ENCODE results near the gene SATB1.

The SATB1 gene

GRCh38 chr3:18300916-18301315, 124.2 kb downstream of the SATB1 start:
- no peak overlapping the region for H3K9ac ChIP-seq (ENCODE audit: low read depth, low read length, poor library complexity, severe bottlenecking)
- H3K9me3 ChIP-seq (ENCODE audit: insufficient read depth, low read depth, low read length) = peaks cover 24% of the 10 kb centered on the region; the same call in 1 of the 2 replicates
- TF ChIP-seq EZH2phosphoT487 (IDR thresholded peaks at IDR 0.05; ENCODE audit: borderline replicate concordance) (no peak), CTCF (conservative IDR thresholded peaks at IDR 0.05; ENCODE audit: low read length) (no peak)
- no peaks in the 10 kb centered on the region for H3K9me2 ChIP-seq (replicated peaks; ENCODE audit: low read depth, low read length)
- no peaks in the 10 kb centered on the region for H4K20me1 ChIP-seq (ENCODE audit: insufficient read depth, low read length, poor library complexity, severe bottlenecking)
- no peak overlapping the region for H2AFZ ChIP-seq (ENCODE audit: low read length)
- H3K36me3 ChIP-seq (ENCODE audit: insufficient read depth, low read length) = no peaks in the 10 kb centered on the region
- H3K4me3 ChIP-seq (ENCODE audit: low read length, poor library complexity, severe bottlenecking) = no peak overlapping the region
- no peaks in the 10 kb centered on the region for H3K27me3 ChIP-seq (ENCODE audit: insufficient read depth, low read length, poor library complexity, severe bottlenecking)
- H3K4me1 ChIP-seq (ENCODE audit: insufficient read depth, low read length, poor library complexity, severe bottlenecking) = no peaks in the 10 kb centered on the region
- no peaks in the 10 kb centered on the region for H3K79me2 ChIP-seq (ENCODE audit: insufficient read depth, low read length)
- H3F3A ChIP-seq (ENCODE audit: low read depth) = no peaks in the 10 kb centered on the region
- H3K4me2 ChIP-seq (ENCODE audit: low read depth, low read length, poor library complexity, severe bottlenecking) = no peak overlapping the region

- Histone ChIP-seq H3K79me2 (ENCODE audit: insufficient read depth, low read length) (no peaks in the 10 kb centered on the region), H2AFZ (ENCODE audit: low read length) (no peak overlapping the region), H3K9ac (ENCODE audit: low read depth, low read length, poor library complexity, severe bottlenecking) (no peak overlapping the region), H3K27me3 (ENCODE audit: insufficient read depth, low read length, poor library complexity, severe bottlenecking) (no peaks in the 10 kb centered on the region), H3K9me2 (replicated peaks; ENCODE audit: low read depth, low read length) (no peaks in the 10 kb centered on the region), H3K4me2 (ENCODE audit: low read depth, low read length, poor library complexity, severe bottlenecking) (no peak overlapping the region), H4K20me1 (ENCODE audit: insufficient read depth, low read length, poor library complexity, severe bottlenecking) (no peaks in the 10 kb centered on the region), H3F3A (ENCODE audit: low read depth) (no peaks in the 10 kb centered on the region), H3K36me3 (ENCODE audit: insufficient read depth, low read length) (no peaks in the 10 kb centered on the region), H3K4me1 (ENCODE audit: insufficient read depth, low read length, poor library complexity, severe bottlenecking) (peaks cover 17% of the 10 kb centered on the region), H3K9me3 (ENCODE audit: insufficient read depth, low read depth, low read length) (peaks cover 25% of the 10 kb centered on the region; the same call in 1 of the 2 replicates), H3K4me3 (ENCODE audit: low read length, poor library complexity, severe bottlenecking) (no peak overlapping the region)
- TF ChIP-seq CTCF (conservative IDR thresholded peaks at IDR 0.05; ENCODE audit: low read length) = no peak
Observed at GRCh38 chr3:18297126-18297525, 128.0 kb downstream of the SATB1 start.
